Caki2 (cell line): ENCODE data around the gene CARD9. TPM values are rescaled to one million over a fixed set of nuclear protein-coding genes. Genes with fewer than 3 reads are reported as not detected.
"Not testable (repeated sequence)": the region's sequence is repeated elsewhere in the genome, so short reads cannot be mapped to it uniquely, and the experiment has no call there.

Experiments used
- DNase-seq: peaks from one replicate; pipeline ENCODE4 v3.0.0-alpha.2; 2015; ENCODE audit warnings: low read depth
- in situ Hi-C: cut with HindIII; loops from 2 replicates; pipeline ENCODE4 v1.10.0; 2016; ENCODE audit warnings: low sequenced_read_pairs, low pct_unique_long_range_greater_than_20kb, mixed read lengths
- total RNA-seq: library from RNA; depleted of rRNA; stranded (reverse); fragments of >200 nt; shearing (Covaris generic); gene quantifications from 2 replicates; pipeline ENCODE4 v1.2.3, GENCODE V29; 2014; ENCODE audit warnings: low replicate concordance; rRNA removed

CARD9 gene, protein sequence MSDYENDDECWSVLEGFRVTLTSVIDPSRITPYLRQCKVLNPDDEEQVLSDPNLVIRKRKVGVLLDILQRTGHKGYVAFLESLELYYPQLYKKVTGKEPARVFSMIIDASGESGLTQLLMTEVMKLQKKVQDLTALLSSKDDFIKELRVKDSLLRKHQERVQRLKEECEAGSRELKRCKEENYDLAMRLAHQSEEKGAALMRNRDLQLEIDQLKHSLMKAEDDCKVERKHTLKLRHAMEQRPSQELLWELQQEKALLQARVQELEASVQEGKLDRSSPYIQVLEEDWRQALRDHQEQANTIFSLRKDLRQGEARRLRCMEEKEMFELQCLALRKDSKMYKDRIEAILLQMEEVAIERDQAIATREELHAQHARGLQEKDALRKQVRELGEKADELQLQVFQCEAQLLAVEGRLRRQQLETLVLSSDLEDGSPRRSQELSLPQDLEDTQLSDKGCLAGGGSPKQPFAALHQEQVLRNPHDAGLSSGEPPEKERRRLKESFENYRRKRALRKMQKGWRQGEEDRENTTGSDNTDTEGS
- total RNA-seq: 2.7 and 2.9 TPM in 2 replicates

DNA sequence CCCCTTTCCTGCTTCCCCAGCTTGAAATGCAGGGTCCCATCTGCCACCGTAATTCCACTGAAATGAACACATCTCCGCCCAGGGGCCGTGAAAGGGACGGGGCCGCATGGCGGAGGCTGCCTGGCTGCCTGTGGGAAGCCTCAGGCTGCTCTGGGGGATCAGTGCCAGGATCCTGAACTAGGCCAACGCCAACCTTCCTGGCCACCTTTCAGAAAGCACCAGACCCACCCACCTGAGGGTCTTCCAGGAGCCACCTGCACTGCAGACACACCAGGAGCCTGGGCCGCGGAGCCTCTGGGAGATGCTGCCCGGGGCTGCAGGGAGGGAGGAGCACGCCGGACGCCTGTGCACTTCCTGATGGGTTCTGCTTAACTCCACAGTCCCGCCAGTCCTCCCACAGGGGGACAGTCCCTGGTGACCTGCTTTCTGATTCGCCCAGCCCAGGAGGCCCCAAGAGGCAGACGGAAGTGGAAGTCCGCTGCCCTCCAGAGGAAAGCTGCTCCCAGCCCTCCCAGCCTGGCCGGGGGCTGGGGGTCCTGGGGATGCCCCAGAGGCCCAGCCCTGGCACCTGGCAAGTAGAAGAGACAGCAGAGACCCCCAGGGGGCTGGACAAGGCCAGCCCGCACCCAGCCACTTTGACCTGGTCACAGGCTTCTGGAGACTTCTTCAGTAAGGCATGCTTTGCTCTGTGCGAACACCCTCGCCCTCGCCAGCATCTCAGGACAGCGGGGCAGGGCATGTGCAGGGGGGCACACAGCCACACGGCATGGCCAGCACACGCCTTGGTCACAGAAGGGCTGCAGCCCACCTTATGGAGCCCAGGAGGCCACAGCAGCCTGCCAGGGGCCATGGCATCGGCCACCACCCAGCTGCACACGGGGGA is at the start of gene CARD9:
Gene CARD9, minus strand, starts transcription at position 370 of the 883 bp plus-strand sequence. CDS start 1,591 bp downstream, outside the sequence.
- DNase-seq: no peak
- in situ Hi-C loops: no loop called here

- no peak for DNase-seq
- in situ Hi-C loops: no loop called here
Measured at GRCh38 chr9:136422876-136423275, 49.4 kb upstream of the CARD9 start.

DNA sequence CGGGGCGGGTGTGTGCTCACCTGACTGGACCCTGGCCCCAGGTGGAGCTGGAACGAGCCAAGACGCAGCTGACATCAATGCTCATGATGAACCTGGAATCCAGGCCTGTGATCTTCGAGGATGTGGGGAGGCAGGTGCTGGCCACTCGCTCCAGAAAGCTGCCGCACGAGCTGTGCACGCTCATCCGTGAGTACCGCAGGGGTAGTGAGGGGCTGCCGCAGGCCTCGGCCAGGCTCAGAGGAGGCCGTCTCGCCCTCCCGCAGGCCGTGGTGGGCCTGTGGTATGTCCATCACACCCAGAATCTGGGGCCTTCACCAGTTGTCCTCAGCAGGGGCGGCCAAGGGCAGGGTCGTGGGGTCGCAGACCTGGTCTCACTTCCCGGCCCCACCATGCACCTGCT is 48.3 kb upstream of the CARD9 start:
- in situ Hi-C loops: no loop called here
- no peak for DNase-seq

DNA sequence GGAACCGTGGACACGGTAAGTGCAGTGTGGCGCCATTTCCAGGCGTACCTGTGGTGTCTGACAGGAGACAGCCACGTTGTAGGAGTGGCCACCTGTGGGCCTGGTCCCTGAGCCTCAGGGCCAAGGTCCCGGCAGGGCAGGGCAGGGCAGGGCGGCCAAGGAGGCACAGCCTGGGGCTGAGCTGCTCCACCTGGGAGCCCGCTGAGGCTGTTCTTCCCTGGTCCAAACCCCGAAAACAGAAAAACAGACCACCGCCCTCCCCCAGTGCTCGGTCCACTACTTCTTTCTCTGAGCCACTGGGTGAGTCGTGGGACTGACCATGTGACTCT is 45.6 kb upstream of the CARD9 start:
- in situ Hi-C loops: no loop called here
- no peak for DNase-seq

DNA sequence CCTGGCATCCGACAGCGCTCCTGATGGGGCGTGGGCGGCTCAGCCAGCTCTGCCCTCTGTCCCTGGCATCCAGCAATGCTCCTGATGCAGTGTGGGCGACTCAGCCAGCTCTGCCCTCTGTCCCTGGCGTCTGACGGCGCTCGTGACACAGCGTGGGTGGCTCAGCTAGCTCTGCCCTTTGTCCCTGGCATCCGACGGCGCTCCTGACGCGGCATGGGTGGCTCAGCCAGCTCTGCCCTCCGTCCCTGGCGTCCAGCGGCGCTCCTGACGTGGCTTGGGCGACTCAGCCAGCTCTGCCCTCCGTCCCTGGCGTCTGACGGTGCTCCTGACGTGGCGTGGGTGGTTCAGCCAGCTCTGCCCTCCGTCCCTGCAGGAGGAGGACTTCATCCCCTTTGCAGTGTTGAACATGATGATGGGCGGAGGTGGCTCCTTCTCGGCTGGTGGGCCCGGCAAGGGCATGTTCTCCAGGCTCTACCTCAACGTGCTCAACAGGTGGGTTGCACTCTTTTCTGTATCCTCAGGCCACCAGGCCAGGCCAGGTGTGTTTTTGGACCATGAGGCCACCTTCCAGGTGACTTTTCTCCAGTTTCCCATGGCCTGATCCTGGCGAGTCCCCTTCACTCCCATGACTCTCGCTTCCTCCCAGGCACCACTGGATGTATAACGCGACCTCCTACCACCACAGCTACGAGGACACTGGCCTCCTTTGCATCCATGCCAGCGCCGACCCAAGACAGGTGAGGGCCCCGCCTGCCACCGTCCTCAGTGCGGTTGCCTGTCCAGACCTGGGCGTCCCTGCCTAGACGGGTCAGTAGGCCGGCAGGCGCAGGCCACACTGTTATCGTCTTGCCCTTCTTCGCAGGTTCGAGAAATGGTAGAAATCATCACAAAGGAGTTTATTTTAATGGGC is 45.0 kb upstream of the CARD9 start:
- in situ Hi-C loops: no loop called here
- no peak for DNase-seq

DNA sequence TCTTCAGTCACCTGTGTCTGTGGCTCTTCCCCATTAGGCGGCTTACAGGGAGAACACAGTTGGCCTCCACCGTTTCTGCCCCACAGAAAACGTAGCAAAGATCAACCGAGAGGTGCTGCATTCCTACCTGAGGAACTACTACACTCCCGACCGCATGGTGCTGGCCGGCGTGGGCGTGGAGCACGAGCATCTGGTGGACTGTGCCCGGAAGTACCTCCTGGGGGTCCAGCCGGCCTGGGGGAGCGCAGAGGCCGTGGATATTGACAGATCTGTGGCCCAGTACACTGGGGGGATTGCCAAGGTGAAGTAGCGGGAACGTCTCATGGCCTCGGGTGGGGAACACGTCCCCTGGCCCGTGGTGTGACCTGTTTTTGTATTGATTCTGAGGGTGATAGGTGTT is 43.4 kb upstream of the CARD9 start:
- no peak for DNase-seq
- in situ Hi-C loops: no loop called here

- in situ Hi-C loops: no loop called here
- no peak for DNase-seq
Measured at GRCh38 chr9:136416427-136416826, 43.0 kb upstream of the CARD9 start.

GRCh38 chr9:136412962-136413361 is 39.5 kb upstream of the CARD9 start:
- no peak for DNase-seq

GRCh38 chr9:136411378-136411777 is 37.9 kb upstream of the CARD9 start:
- no peak for DNase-seq
- in situ Hi-C loops: no loop called here

More at GRCh38 chr9:136412962-136413361, 39.5 kb upstream of the CARD9 start:
- in situ Hi-C loops: no loop called here

DNA sequence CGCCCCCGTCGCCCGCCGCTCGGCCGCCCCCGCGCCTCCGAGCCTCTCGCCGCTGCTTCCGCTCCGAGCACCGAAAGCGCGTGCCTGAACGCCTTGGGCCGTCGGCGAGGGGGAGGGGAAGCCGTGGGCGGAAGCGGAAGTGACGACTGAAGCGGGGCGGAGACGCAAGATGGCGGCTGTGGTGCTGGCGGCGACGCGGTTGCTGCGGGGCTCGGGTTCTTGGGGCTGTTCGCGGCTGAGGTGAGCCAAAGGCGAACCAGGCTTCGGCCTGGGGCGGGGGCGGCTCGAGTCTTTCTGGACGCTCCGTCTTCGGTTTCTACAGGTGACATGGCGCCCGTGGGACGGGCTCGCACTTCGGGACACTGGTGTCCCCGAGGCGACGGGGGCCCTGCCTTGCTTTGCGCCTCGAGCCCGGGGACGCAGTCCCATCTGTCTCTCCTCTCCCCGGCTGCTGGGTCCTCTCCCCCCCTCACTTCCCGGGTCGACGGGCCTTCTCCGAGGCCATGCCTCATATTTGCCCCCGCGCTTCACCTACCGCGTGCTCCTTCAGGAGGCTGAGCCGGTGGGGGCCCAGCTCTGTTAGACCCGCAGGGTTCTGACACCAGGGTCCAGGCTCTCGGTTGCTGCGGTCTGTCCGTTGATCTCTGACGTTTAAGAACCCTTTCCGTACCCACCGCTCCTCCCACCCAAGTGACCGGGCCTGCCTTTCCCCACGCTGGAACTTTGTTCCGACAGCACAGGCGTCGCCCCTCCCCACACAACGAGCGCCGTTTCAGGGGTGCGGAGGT is 37.2 kb upstream of the CARD9 start, which contains the start of the genes ENTR1 and PMPCA:
Gene ENTR1, minus strand, starts transcription at position 115 of the 788 bp plus-strand sequence. CDS start 217 bp downstream, outside the sequence.
Gene PMPCA, plus strand, starts transcription at position 159 of the 788 bp plus-strand sequence. Its CDS starts 11 bp downstream, at position 170.
- peak; percentile 77 for DNase-seq
- in situ Hi-C loops: no loop called here

DNA sequence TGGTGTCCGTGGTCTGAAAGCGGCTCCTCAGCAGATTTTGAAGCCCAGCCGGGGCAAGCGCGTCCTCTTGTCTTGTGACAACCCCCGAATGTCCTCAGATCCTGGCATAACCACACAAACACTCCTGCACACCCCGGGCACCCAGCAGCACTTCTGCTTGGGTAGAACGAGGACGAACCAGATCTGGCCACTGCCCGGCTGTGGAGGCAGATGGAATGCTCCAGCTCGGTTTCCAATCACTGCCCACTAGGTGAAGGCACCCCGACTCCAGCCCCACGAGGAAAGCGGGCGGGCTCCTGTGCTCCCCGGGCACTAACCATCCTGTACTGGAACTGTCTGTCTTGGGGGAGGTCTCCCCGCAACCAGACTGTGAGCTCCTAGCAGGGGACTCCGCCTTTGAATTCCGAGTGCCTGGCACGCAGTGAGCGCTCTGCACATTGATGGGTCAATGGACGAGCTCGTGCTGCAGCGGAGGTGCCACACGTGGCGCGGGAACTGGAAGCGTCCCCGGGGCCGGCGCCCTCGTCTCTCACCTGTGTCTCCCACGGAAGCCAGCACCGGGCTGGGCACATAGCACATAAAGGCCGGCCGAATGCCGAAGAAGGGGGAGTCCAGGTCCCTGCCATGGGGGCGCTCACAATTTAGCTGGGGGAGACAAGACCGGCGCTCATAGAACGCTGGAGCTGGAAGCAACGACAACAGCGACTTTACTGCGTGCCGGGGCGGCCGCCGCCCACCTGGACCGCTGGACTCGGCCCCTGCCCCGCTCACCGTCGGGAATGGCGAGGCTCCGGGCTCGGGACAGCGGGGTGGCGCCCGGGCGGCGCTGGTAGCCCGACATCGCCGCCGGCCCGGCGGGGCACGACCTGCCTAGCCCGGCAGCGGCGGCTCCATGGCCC is 36.3 kb upstream of the CARD9 start:
- in situ Hi-C loops: no loop called here
- peak; percentile 45 for DNase-seq

DNA sequence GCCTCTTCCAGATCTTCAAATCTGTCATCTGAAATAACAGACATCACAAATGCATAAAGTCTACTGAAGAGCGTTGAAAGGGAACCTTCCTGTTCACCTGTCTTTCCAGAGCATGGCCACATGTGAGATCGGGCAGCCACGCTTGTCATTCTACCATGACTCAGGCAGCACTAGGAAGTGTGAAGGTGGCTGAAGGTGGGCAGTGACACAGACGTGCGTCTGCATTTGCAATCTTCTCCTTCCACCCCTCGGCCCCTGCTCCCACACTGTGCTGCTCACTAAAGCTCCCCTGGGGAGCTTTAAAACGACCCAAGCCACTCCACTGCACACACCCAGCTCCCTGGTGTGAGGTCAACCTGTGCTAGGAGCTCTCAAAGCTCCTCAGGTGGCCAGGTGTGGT is 34.4 kb upstream of the CARD9 start:
- in situ Hi-C loops: no loop called here

DNA sequence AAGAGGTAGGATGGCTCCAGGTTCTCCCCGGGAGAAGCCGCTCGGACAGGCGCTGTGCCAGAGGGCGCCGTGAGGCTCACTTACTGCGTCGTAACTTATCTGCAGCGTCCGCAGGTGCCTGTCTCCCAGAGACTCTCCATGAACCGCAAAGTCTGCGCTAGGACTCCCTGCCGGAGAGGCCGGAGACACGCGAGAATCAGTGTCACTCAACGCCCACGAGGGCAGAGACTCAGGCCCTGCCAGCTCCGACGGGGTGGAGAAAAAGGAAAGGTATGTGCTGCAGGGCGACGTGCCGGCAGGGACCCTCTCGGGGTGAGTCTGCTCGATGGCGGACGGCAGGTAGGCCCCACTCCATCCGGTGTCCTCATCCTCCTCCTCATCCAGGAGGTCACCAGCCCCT is 33.6 kb upstream of the CARD9 start:
- DNase-seq, in situ Hi-C loops: not testable (repeated sequence)

More for the DNA sequence above, 34.4 kb upstream of the CARD9 start:
- DNase-seq: no peak

- in situ Hi-C loops, DNase-seq: not testable (repeated sequence)
Measured at GRCh38 chr9:136405904-136406303, 32.4 kb upstream of the CARD9 start.

GRCh38 chr9:136405481-136405880 is 32.0 kb upstream of the CARD9 start:
- no peak for DNase-seq
- in situ Hi-C loops: no loop called here

DNA sequence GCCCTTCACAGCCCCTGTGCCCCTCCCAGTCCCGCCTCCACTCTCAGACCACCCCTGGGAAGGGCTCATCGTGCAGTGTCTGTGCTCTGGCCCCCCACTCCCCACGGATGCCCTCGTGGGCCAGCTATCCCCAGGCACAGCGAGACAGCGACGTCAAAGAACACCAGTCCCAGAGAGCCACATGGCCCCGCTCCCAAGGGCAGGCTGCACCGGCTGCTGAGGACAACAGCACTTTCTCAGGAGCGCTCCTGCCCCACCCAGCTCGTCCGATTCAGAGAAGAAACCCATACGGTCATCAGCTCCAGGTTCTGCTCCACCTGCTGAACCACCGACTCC is 31.3 kb upstream of the CARD9 start:
- DNase-seq: no peak
- in situ Hi-C loops: no loop called here
